K562 (cell line): ENCODE measurements around the gene EGFR. TPM values are rescaled to one million over a fixed set of nuclear protein-coding genes. Genes with fewer than 3 reads are reported as not detected.

ENCODE experiments used
- ATAC-seq: fragments of 200-7000 bp; cut with Tn5 transposase; 3 replicates; pipeline ENCODE4 v1.9.1; 2020; ENCODE audit warnings: moderate library complexity
- BruUV-seq: library from RNA; stranded (reverse); fragments of 400-500 nt; replicated peaks from 2 replicates; lab custom pipeline; 2021; lab: Mats Ljungman, UMichigan
- CTCF ChIA-PET: fragments of 300-600 bp; formaldehyde crosslinking; extraction: SDS; loops from one replicate; lab custom pipeline; 2021; ENCODE audit warnings: low intra/inter-chr PET ratio; lab: Yijun Ruan, JAX
- POLR2A ChIA-PET: fragments of 300-600, 350-650 bp; sonication (Branson Sonifier 250); formaldehyde crosslinking; extraction: SDS; loops from one replicate; lab custom pipeline; 2021; ENCODE audit warnings: antibody characterized with exemption, inconsistent platforms; lab: Yijun Ruan, JAX
- DNase-seq, 4 experiments: peaks; one replicate each; pipeline versions ENCODE4 v3.0.0 to v3.0.0-alpha.2; 2011 to 2018; ENCODE audit warnings: low spot score in 3 of 4, mixed read lengths in 3 of 4; ENCODE audit errors: extremely low read depth in 1 of 4
- FAIRE-seq: peaks from 2 replicates; lab custom pipeline; 2011; peaks lifted over from hg19 to GRCh38; lab: Jason Lieb, UNC
- H2AFZ ChIP-seq: 2 replicates; pipeline ENCODE4 v1.6.0; 2011; ENCODE audit warnings: low read depth, low read length, control low read depth, inconsistent platforms
- H3K27ac ChIP-seq: fragments of 200-600 bp; 3 replicates; pipeline ENCODE4 v1.8.0; 2011; ENCODE audit warnings: low read depth, mild to moderate bottlenecking, control low read depth, inconsistent platforms, low read length, moderate library complexity, mixed read lengths; ENCODE audit errors: extremely low read depth
- H3K27me3 ChIP-seq, 2 experiments: fragments of 300-600 bp in 1 of 2; 2 replicates in 1 of 2; 3 replicates in 1 of 2; pipeline versions ENCODE4 v1.6.0 to v1.8.0; 2011; ENCODE audit warnings: inconsistent platforms in 2 of 2, low read length in 2 of 2, mild to moderate bottlenecking in 1 of 2, mixed read lengths in 1 of 2, moderate library complexity in 1 of 2; ENCODE audit not compliant: control insufficient read depth in 2 of 2, insufficient read depth in 2 of 2
- H3K36me3 ChIP-seq: fragments of 300-600 bp; 3 replicates; pipeline ENCODE4 v1.8.0; 2011; ENCODE audit warnings: mild to moderate bottlenecking, low read length, inconsistent platforms; ENCODE audit not compliant: control insufficient read depth, insufficient read depth
- H3K4me1 ChIP-seq, 2 experiments: fragments of 200-600 bp in 1 of 2; replicated peaks in 1 of 2; 2 replicates in 1 of 2; 3 replicates in 1 of 2; pipeline versions ENCODE4 v1.5.1 to v1.8.0; 2011; ENCODE audit warnings: inconsistent platforms in 2 of 2, low read length in 2 of 2, mild to moderate bottlenecking in 1 of 2, mixed read lengths in 1 of 2, moderate library complexity in 1 of 2; ENCODE audit not compliant: control insufficient read depth in 2 of 2, insufficient read depth in 2 of 2
- H3K4me2 ChIP-seq: 2 replicates; pipeline ENCODE4 v1.6.1; 2011; ENCODE audit warnings: low read length, control low read depth, inconsistent platforms, mixed read lengths; ENCODE audit not compliant: insufficient read depth
- H3K4me3 ChIP-seq: fragments of 200-600 bp; sonication (generic), shearing (Covaris generic); 2 replicates; pipeline ENCODE4 v1.5.1; 2016; ENCODE audit warnings: control low read depth, inconsistent platforms
- H3K79me2 ChIP-seq: fragments of 200-600 bp; 3 replicates; pipeline ENCODE4 v1.8.0; 2011; ENCODE audit warnings: low read length, inconsistent platforms; ENCODE audit not compliant: control insufficient read depth, insufficient read depth
- H3K9ac ChIP-seq, 2 experiments: 2 replicates each; pipeline versions ENCODE4 v1.6.0 to v1.6.1; 2011; ENCODE audit warnings: low read depth in 2 of 2, low read length in 2 of 2, control low read depth in 1 of 2, inconsistent platforms in 1 of 2, mild to moderate bottlenecking in 1 of 2, mixed read lengths in 1 of 2; ENCODE audit not compliant: insufficient read depth in 1 of 2
- H3K9me1 ChIP-seq: one replicate; pipeline ENCODE4 v1.6.0; 2011; ENCODE audit warnings: inconsistent platforms, mild to moderate bottlenecking, low read length, moderate library complexity; ENCODE audit not compliant: control insufficient read depth, insufficient read depth
- H3K9me3 ChIP-seq: replicated peaks from 2 replicates; pipeline ENCODE4 v1.5.1; 2011; ENCODE audit warnings: low read depth, low read length, inconsistent platforms; ENCODE audit not compliant: control insufficient read depth, insufficient read depth
- H4K20me1 ChIP-seq: replicated peaks from 2 replicates; pipeline ENCODE4 v1.6.1; 2011; ENCODE audit warnings: low read length, inconsistent platforms, mixed read lengths; ENCODE audit not compliant: control insufficient read depth, insufficient read depth
- C11orf30 ChIP-seq: fragments of 450-650 bp; IDR thresholded peaks from 2 replicates; pipeline ENCODE4 v1.6.1; 2016; ENCODE audit warnings: low read depth, mild to moderate bottlenecking
- CREM ChIP-seq: IDR thresholded peaks from 2 replicates; pipeline ENCODE4 v1.6.1; 2014; ENCODE audit warnings: antibody characterized with exemption, low read depth
- ETV5 ChIP-seq: sonication (generic); formaldehyde crosslinking; IDR thresholded peaks from 2 replicates; pipeline ENCODE4 v1.4.0; 2020; ENCODE audit warnings: low read depth, mild to moderate bottlenecking, missing genetic modification reagents
- HCFC1 ChIP-seq: IDR thresholded peaks from 2 replicates; pipeline ENCODE4 v1.6.1; 2012; ENCODE audit warnings: low read depth, low read length, improper control_type of control experiment
- NFE2 ChIP-seq: IDR thresholded peaks from 2 replicates; pipeline ENCODE4 v1.6.1; 2014; ENCODE audit warnings: antibody characterized with exemption, low read depth
- ZNF407 ChIP-seq: fragments of 450-650 bp; IDR thresholded peaks from 2 replicates; pipeline ENCODE4 v1.6.1; 2016; ENCODE audit warnings: low read depth
- WGBS: fragments of 100-300 bp; shearing (Covaris generic); methylation state at CpG from one replicate; pipeline ENCODE4 v1.1.6; 2016; ENCODE audit warnings: low coverage, mixed read lengths; ENCODE audit not compliant: insufficient coverage; ENCODE audit errors: missing lambda C conversion rate; 5-methylcytosine and 5-hydroxymethylcytosine counted together
- in situ Hi-C: fragments of 300-500 bp; cut with MboI; formaldehyde crosslinking; loops from 4 replicates; pipeline ENCODE4 v1.15.0; 2018; ENCODE audit warnings: inconsistent platforms, mixed read lengths
- intact Hi-C: fragments of 100-400 bp; cut with micrococcal nuclease; formaldehyde crosslinking; loops from 2 replicates; pipeline ENCODE4 v1.14.2; 2022
- polyA plus RNA-seq, 8 experiments: library from polyadenylated mRNA; depleted of rRNA in 4 of 8; stranded (reverse) in 5 of 8; unstranded in 3 of 8; fragments of >200 nt; fragmentation: Nextera tagmentation in 2 of 8; fragmentation: Illumina TruSeq in 1 of 8; extraction: Ambion mirVana in 2 of 8; extraction: Trizol in 1 of 8; gene quantifications; 2 replicates each; pipeline versions ENCODE4 v1.2.1 to v1.2.3, GENCODE V29; 2011 to 2014; ENCODE audit warnings: inconsistent platforms in 1 of 8, missing spikeins in 1 of 8
- total RNA-seq, 7 experiments: library from RNA; depleted of rRNA in 6 of 7; stranded (reverse); fragments of >200 nt in 6 of 7; fragmentation: Illumina TruSeq in 2 of 7; extraction: Trizol in 2 of 7; gene quantifications; 2 replicates each; pipeline versions ENCODE4 v1.2.1 to v1.2.3, GENCODE V29; 2011 to 2021; ENCODE audit warnings: low replicate concordance in 1 of 7
- TF ChIP-seq, protein P1 (sequence below): fragments of 200-800 bp; sonication (Bioruptor generic); IDR thresholded peaks from 2 replicates; pipeline ENCODE4 v1.6.1; 2017; ENCODE audit warnings: missing genetic modification characterization, missing compliant biosample characterization

The EGFR gene
- total and polyA plus RNA-seq, 9 of the 15 experiments (the other 6 are each of a cell fraction or from before 2014, with no cell fraction given), result 0.13 TPM; not detected in 8

- BruUV-seq, result no TSS peak
Measured at GRCh38 chr7:55105952-55106351, 87.1 kb downstream of the EGFR start.

DNA sequence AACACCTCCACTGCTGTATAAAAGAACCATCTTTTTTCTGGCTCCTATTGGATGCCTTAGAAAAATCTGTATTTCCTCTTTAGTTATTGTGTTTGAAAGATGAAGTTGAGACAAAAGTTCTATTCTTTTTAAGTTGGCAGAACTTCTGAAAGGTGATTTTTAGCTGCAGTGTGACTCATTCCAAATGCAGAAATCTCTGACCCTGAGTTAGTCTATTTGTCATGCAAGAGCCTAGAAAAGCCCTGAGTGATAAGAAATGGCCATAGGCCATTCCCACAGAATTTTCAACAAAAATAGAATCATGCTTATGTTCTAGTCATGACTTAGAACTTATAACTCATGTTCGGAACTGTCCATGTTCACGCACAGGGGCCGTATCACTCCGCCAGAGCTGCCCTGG is 89.1 kb downstream of the EGFR start:
- DNase-seq (no peak), ATAC-seq (no peak), FAIRE-seq (no peak)
- ChIA-PET CTCF (no interaction called here), POLR2A (no interaction called here)
- 9% methylated on average over 4 of the region's 4 CpGs for WGBS
- in situ Hi-C loops (no loop called here), intact Hi-C loops (no loop called here)
- H2AFZ ChIP-seq, result no peak overlapping the region
- no peaks in the 10 kb centered on the region for H3K4me1 ChIP-seq
- H3K27ac ChIP-seq, result no peak overlapping the region
- H3K9me3 ChIP-seq, result no peaks in the 10 kb centered on the region
- H3K9ac ChIP-seq, result no peak overlapping the region
- H4K20me1 ChIP-seq, result no peaks in the 10 kb centered on the region
- H3K4me2 ChIP-seq, result no peak overlapping the region
- H3K4me3 ChIP-seq, result no peak overlapping the region
- no TSS peak for BruUV-seq
- peaks cover 0 to 17% of the 10 kb centered on the region in 2 experiments; a peak in 4 of 5 replicates for H3K27me3 ChIP-seq
- H3K79me2 ChIP-seq, result no peaks in the 10 kb centered on the region
- H3K9me1 ChIP-seq, result no peaks in the 10 kb centered on the region
- H3K36me3 ChIP-seq, result no peaks in the 10 kb centered on the region
- TF ChIP-seq ETV5 (CRISPR knock-in tag), result no peak
- TF ChIP-seq CREM, result no peak
- TF ChIP-seq ZNF407, result no peak
- TF ChIP-seq HCFC1, result no peak

More at GRCh38 chr7:55105952-55106351, 87.1 kb downstream of the EGFR start:
- no peaks in the 10 kb centered on the region for H3K79me2 ChIP-seq
- 0 out of 2 replicates have a peak, but pooled peaks cover 1% of the 10 kb centered on the region for H3K9me3 ChIP-seq
- POLR2A ChIA-PET, result no interaction called here
- FAIRE-seq (no peak), DNase-seq (no peak), ATAC-seq (no peak; the same call in 2 of the 3 replicates)
- no peaks in the 10 kb centered on the region for H3K36me3 ChIP-seq
- no peak overlapping the region for H3K4me3 ChIP-seq
- TF ChIP-seq, protein P1, sequence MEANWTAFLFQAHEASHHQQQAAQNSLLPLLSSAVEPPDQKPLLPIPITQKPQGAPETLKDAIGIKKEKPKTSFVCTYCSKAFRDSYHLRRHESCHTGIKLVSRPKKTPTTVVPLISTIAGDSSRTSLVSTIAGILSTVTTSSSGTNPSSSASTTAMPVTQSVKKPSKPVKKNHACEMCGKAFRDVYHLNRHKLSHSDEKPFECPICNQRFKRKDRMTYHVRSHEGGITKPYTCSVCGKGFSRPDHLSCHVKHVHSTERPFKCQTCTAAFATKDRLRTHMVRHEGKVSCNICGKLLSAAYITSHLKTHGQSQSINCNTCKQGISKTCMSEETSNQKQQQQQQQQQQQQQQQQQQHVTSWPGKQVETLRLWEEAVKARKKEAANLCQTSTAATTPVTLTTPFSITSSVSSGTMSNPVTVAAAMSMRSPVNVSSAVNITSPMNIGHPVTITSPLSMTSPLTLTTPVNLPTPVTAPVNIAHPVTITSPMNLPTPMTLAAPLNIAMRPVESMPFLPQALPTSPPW (CRISPR knock-in tag), result no peak
- 0 out of 2 replicates have a peak, but pooled peaks have one; percentile 13 for TF ChIP-seq NFE2
- TF ChIP-seq C11orf30, result 0 out of 2 replicates have a peak, but pooled peaks have one; percentile 4
- CTCF ChIA-PET, result no interaction called here
- H3K9ac ChIP-seq, result no peak overlapping the region
- no peak overlapping the region for H3K27ac ChIP-seq
- no peak overlapping the region for H3K4me2 ChIP-seq
- no peaks in the 10 kb centered on the region for H3K4me1 ChIP-seq
- no peaks in the 10 kb centered on the region for H3K9me1 ChIP-seq
- H4K20me1 ChIP-seq, result no peaks in the 10 kb centered on the region
- intact Hi-C loops, result no loop called here
- WGBS, result 1% methylated on average over 6 of the region's 6 CpGs
- in situ Hi-C loops, result no loop called here
- H3K27me3 ChIP-seq, result peaks cover 9 to 31% of the 10 kb centered on the region in 2 experiments; a peak in 4 of 5 replicates
- H2AFZ ChIP-seq, result no peak overlapping the region
